HG03460 (cell line): ENCODE measurements around the gene CD44.

ENCODE experiments used
- ATAC-seq: cut with Tn5 transposase; IDR thresholded peaks from one replicate; pipeline ENCODE4 v1.9.1; 2021; ENCODE audit not compliant: unreplicated experiment

CD44 gene

DNA sequence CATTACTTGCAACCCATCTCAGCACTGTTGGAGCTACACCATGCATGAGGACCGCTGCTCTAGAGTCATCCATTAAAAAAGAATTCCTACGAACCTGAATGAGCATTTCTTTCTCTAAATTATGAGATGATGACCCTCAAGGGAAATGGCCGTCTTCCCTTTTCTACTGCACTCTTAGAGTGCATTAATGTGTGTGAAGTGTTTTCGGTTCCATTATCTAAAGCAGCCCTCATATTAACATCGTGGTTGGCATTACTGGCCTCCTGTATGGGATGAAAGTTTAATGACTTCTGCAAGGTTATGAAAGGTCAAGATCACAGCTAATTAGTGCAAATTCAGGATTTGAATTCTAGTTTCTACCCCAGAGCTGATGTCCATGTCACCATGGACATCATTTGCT lies 16.7 kb downstream of the CD44 start:
- no peak for ATAC-seq

DNA sequence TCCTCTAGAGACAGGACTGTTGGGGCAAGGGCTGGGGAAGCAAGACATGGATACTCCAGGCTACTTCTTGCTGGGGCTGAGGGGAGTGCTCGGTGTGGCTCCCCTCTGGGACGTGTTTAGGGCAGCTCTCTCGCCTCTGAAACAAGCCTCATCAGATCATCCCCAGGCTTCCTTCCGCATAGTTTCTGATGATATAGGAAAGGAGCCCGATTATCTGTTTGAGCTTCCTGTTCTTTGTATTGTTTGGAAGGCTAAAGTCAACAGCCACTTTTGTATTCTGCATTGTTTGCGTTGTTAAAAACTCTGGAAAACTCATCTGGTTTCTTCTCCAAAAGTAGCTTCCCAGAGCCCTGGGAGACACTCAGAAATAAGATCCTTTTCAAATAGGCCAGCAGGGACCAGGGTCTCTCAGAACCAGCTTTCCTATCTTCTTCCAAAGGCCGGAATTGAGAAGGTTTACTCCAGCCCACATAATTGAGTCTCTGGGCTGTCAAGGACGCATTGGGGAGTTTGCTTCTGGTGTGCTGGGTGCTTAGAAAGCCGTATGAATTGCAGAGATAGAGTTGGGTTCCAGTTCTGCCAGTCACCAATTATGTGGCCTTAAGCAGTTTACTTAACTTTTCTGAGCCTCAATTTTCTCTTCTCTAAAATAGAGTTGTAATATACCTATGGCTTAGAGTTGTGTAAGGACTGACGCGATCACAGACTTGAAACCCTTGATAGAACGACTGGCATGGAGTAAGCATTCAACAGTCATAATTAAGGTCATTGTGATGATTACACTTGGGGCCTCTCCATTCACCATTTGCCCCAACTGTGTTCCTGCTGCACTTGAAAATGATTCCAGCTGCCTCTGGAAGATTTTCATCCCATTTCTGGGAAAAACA lies 19.1 kb downstream of the CD44 start:
- no peak for ATAC-seq

DNA sequence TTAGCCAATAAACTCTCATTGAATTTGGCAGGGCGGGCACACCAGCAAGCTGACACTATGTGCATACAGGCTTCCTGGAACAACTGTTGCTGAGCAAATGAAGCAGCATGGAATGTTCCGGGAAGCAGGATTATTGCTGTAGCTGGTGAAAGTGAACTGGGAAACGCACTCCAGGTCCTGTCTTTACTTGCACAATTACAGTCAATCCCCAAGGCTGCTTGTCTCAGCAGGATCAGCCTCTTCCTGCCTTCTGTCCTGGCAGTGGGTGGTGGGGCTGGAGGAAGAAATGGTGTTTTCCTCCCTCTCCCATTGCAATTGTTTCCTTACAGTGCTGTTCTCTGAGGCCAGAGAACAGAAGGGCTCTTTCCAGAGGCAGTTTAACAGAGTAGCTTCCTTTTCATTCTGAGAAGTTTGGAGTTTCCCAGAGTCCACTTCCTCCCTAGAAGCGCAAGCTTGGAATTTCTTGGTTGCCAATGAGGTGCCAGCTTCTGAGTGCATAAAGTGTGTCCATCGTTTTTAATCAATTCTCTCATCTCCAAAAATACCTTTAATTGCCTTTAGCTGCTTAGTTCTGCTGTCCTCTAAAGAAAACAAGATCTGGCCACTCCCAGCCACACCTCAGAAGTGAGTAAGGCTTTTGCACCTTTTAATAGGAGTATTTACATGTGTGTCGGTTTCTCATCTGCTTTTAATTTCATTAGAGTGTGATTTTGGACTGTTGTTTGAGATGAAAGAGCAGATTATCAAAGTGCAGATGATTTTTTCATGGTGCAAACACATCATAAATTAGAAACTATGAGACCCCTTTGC lies 19.9 kb downstream of the CD44 start:
- no peak for ATAC-seq

DNA sequence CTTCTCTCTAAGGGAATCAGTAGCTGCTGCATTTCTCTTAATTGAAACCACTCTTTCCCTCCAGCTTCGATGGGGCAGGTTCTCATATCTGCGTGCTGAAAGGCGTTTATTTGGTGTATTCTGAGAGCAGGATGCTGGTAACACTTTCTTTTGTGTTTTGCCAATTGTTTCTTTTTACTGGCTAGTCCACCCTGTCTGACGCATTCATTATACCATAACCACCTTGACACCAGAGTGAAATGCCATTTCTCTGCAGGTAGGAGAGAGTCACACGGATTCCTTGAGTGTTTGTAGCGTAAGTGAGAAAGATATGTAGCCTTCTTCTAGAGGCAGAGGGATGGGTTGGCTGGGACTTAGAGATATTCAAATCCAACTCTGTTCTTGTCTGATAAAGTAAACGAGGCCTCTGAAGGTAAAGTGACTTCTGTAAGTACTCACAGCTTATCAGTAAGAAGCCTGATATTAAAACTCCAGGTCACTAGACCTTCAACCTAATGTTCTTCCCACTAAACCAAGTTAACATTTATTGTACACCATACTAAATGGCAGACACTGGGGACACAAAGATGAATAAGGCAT lies 21.4 kb downstream of the CD44 start:
- ATAC-seq = no peak

DNA sequence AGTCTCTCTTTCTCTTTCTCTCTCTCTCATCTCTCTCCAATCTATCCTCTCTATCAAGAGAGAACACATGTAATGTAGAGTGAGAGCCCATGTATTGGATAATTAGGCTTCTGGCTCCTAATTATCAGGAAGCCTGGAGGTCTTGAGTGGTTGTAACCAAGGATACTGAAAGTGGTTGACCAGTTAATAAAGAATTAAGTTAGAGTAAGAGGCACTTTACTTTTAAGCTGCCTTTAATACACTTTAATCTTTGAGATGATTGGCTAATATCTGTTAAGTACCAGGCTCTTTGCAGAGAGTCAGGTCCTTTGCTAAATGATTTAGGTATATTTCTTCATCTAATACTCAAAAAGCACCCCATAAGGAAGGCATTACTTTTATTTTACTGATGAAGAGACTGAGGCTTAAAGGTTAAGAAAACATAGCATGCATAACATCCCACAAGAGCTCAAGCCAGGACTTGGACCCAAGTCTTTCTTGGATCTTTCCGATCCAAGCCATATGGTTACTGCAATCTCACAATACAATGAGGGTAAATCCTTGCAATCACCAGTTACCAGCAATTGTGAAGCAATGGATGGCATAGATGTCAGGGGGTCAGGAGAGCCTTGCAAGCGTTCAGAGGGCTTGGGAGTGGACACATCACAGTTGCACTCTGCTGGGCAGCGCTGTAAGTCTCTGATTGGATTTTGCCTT lies 22.1 kb downstream of the CD44 start:
- no peak for ATAC-seq

DNA sequence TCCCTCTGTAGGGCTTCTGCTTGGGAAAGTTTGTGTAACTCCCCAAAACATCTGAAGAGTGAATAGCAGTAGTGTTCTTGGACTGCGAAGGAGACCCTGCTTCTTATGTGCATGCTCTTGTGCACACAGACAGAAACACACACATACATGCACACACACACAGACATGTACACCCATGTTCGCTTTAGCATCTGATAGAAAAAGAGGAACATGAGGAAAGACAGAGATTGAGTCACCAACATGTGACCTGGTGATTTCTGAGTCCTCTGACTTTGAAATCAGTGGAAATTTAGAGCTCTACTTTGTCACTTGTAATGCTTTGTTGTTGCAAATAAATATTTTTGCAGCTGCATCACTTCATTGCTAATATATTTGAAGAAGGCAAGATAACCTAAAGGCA lies 23.8 kb downstream of the CD44 start:
- ATAC-seq = no peak

DNA sequence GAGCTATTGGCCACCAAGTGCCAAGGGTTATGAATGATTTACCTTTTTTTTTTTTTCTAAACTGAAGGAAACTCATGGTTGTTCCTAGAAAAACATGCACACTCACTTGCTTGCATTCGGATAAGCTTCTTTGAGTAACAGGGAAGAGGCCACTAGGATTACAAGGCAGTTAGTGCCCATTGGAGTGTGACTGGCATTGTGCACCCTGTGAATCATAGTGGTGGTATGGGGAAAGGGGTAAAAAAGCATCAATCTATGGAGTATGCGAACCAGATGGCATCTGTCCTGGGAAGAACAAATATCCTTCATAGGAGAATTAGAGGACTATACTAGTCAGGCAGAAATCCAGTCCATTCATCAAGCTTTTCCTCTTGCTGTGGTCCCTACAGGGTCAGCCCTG lies 24.2 kb downstream of the CD44 start:
- ATAC-seq = no peak

DNA sequence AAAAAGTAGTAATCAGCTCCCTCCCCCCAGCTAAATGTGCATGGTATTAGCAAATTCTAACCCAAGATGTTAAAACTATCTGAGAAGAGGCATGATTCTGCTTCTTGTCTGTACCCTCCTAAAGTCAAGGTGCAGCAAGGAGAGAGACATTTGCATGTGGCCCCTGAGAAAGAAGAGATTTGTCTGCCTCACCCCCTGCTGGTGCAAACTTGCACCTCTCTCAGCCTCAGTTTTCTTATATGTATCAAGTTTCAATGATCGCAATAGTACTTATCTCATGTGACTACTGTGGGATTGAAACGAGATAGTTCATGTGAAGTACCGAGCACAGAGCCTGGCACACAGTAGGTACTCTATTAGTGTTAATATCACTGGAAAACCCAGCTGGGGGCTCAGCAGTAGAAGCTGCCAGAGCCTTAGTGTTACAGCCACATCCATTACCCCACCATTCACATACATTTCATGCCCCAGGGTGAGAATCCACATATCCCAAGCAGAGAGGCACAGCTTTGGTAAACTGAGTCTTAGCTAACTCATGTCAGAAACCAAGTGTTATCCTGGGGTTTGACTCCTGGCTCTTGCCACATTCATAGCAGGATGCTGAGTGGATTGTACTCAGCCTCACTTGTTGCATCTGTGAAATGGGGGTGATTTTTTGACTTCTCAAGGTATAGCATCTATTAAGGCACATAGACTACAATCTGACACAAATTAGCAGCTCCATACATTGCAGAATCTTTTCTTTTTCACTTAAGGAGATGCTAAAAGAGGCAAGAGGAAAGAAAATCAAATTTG lies 24.9 kb downstream of the CD44 start:
- no peak for ATAC-seq

DNA sequence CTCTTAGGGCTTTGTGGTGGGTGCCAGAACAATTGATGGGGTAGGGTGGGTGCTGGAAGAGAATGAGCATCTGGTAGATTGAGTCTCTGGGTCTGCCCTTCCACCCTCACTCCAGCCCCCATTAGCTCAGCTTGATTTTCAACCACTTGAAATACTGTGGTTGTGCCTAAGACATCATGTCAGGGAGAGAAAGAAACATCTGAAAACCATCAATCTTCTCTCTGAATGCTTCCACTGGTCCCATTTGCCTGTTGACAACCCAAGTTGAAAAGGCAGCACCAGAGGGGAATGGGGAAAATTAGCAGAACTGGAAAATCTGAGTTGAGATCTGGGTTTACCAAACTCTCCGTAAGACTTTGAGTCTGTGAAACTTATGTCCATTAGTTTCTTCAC lies 26.1 kb downstream of the CD44 start:
- no peak for ATAC-seq

DNA sequence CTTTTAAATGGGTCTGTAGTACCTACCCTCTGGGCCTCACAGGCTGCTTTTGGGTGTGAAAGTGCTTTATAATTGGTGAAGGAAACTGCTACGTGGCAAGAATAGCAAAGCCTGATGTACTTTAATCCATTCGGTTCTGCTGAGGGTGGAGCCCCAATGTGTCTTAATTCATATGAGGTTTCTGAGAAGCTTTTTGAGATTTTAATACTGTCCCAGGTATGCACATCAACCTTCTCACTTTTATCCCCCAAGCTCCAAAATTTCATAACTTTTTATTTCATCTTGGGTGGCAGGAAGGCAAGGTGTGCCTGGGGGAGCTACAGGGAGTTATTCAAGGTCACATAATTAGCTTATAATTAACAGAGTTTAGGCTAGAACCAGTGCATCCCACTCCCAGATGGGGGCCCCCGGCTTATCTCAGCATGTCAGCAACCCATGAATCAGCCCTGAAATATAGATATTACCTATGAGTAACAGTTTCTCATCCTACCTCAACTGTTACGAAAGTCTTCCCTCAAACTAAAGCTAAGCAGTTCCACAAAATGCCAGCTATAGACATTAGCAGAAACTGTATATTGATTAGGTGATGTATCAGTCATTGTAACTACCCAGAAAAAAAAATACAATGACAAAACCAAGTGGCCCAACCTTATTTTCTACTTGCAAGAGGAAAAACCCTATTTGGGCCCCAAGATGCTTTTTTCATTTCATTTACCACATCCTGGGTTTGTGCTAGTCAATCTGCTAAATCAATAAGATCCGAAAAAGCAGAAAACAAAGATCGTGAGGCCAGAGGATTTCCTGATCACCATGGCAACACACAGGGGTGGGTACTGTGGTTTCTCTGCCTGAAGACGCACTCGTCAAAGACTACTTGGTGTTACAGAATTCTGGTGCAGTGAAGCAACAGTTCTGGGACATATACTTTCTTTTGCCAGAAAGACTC lies 26.7 kb downstream of the CD44 start:
- ATAC-seq = peak; percentile 84

DNA sequence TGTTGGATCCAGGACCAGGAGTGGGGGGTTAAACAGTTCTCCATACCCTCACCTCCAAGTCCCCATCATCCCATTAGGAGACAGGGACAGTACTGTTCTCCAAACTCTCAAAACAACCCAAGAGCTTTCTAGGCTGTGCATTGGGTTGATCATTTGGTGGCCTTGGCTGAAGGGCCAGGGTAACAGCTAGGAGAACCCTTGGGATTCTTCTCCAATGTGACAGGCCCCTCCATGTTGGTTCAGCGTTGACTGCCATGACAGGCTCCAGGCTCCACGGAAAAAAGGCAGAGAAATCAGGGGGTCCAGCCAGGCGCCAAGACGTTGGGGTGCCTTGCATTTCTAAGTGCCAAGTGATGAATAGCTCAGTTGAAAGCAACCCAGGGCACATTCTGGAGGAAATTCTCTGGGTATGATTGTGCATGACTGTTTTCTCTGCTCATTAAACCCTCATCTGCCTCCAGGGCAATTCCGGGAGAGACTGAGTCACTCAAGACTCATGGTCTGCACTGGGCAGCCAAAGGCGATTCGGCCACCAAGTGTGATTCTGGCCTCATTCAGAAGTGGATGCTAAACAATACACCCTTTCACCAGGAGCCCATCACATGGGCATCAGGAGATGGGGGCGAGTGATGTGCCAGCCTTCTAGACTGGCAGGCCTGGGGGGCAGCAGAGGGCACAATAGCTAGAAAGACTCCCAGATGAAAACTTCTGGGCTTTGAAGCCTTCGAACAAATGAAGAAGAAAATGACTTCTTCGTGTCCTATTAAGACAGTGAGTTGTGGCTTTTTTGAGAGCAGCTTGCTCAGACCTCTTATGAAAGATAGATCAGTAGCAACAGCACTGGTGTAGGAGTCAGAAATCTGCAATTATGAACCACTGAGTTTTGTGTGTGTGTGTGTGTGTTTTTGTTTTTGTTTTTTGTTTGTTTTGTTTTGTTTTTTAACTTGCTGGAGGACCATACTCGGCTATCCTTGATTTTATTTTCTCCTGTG lies 27.7 kb downstream of the CD44 start:
- ATAC-seq = no peak

DNA sequence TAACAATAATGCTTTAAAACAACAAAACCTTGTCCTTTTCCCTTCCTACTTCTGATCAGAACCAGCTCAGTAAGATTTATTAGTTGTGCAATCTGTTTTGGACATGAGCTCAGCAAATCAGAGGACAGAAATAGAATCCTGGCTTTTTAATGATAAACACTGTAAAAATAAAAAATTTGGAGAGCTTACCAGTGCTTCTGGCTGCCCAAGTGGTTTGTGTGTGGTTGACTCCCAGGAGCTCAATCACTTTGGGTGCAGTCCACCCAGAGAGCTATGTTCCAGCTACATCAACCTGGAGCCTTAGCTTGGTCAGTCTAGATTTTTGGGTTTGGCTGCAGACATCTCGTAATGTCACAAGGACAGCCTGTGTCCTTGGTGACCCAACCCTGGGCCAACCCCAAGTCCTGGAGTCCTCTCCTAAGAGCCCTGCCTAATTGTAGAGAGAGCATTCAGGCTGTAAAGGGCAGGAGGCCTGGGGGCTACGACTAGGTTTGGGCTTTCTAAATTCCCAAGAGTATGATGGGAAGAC lies 28.5 kb downstream of the CD44 start:
- ATAC-seq = no peak

DNA sequence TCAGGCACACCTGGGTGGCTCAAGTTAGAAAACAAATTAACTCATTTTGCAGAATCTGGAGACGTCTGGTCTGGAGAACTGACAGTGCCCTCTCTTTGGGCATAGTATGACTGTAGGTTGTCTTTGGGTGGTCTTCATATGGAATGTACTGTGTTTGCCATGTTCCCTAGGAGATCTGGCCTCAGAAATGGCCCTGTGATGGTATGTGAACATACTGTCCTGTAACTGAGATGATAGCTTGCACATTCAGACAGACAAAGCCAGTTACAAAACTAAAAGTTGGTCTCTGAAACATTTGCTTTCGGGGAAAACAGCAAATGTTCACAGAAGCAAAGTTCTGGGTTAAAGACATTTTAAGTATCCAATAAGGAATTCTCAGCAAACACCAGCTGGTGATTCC lies 29.7 kb downstream of the CD44 start:
- ATAC-seq = no peak

DNA sequence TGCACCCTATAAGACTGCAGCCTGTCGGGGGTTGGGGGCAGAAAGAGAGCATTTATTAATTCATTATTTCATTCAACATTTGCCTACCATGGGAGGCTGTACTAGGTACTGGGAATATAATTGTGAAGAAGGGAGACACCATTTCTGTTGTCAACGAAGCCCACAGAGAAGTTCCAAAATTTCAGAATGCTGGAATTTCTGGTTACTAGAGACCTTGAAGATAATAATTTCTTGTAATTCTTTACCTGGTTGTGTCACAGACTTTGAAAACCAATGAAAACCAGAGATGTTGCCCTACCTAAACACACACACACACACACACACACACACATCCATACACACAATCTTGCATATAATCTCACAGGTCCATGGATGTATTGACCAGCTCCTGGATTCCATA lies 30.1 kb downstream of the CD44 start:
- ATAC-seq = no peak

DNA sequence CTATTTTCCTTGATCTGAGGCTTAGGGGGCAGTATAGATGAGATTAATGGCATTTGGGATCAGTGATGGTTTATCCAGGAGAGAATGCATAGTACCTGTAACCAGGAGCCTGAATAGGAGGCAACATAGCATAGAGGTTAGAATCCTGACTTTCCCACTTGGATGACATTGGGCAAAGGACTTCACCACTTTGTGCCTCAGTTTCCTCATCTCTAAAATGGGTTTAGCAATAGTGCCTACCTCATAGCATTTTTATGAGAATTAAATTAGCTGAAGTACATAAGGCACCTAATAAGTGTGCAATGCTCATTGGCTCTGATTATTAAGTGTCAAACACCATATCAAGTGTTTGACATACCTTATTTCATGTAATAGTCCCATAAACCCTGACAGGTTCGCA lies 30.8 kb downstream of the CD44 start:
- no peak for ATAC-seq

DNA sequence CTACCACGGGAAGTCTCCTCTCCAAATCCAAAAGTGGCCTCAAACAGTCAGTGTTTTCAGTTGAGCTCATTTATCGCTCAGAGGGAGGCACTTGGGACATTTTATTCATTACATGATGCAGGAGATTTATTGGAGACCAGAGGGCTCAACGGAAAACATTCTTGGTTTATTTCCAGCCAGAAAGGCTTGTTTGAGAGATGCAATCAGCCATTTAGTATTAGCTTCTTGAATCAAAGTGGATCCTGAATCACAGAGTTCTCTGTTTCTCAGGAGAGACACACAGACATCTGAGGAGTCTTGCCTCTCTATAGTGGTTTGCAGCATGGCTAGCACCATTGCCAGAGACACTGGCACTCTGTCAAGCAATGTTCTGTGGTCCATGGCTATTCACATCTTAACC lies 31.5 kb downstream of the CD44 start:
- ATAC-seq = no peak

DNA sequence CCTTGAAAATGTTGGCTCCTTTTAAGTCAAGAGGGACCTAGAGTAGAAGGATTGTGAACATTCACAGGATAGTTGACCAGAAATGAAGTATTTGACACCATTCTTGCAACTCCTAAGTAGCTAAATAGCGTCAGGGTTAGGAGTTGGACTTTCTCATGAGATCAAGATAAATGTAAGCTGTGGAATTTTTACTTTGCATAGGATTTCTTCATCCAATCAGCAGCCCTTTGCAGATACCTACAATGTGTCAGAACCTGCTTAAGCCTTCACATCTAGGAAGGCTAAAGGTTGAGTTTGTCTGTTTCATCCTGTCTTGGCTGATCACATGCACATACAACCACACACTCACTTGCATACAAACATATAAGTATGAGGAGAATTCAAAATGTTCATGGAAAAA lies 32.3 kb downstream of the CD44 start:
- no peak for ATAC-seq

DNA sequence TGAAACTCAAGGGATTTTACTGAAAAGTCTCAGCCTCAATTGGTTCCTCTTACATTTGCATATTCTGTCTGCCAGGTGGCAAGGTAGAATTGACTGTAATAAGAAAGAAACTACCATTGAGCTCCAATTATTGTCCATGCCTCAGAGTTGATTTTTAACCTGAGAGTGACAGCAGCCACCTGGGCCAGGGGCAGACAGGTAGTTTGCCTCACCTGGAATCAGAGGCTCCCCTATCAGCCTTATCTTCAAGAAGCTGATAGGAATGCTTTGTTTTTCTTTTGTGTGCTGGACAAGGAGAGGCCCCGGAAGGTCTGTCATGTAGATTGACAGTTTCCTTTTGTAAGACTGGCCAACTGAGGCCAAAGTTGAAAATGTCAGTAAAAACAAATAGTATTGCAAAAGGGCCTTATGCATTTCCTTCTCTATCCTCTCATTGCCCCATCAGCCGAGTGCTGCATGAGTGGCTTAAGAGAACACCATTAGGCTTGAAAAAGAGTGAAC lies 34.1 kb downstream of the CD44 start:
- ATAC-seq = peak; percentile 73
